Mucosa of rectum (tissue), 2 donors: ENCODE measurements around the gene MICAL2.

Source experiments
- H3K27ac ChIP-seq, 2 donors: one replicate each; pipeline ENCODE4 v1.7.0; 2013; ENCODE audit warnings: inconsistent platforms in 2 of 2, low read depth in 2 of 2, low read length in 2 of 2
- H3K27me3 ChIP-seq, 2 donors: one replicate each; pipeline ENCODE4 v1.7.0; 2013; ENCODE audit warnings: low read length in 2 of 2; ENCODE audit not compliant: control insufficient read depth in 2 of 2, insufficient read depth in 2 of 2
- H3K36me3 ChIP-seq, 2 donors: one replicate each; pipeline ENCODE4 v1.7.0; 2013; ENCODE audit warnings: low read length in 2 of 2; ENCODE audit not compliant: control insufficient read depth in 2 of 2, insufficient read depth in 2 of 2
- H3K4me1 ChIP-seq, 2 donors: one replicate each; pipeline ENCODE4 v1.7.0; 2013; ENCODE audit warnings: low read length in 2 of 2, mild to moderate bottlenecking in 1 of 2; ENCODE audit not compliant: control insufficient read depth in 2 of 2, insufficient read depth in 2 of 2
- H3K4me3 ChIP-seq, 2 donors: one replicate each; pipeline ENCODE4 v1.7.0; 2013; ENCODE audit warnings: low read length in 2 of 2
- H3K9ac ChIP-seq, 2 donors: one replicate each; pipeline ENCODE4 v1.7.0; 2013; ENCODE audit warnings: low read length in 2 of 2, low read depth in 1 of 2, mild to moderate bottlenecking in 1 of 2
- H3K9me3 ChIP-seq, 2 donors: one replicate each; pipeline ENCODE4 v1.7.0; 2013; ENCODE audit warnings: low read length in 2 of 2; ENCODE audit not compliant: control insufficient read depth in 2 of 2
- donor health status: healthy.
- donor health status: Normal muscosa, but diverticular disease.

MICAL2 gene

DNA sequence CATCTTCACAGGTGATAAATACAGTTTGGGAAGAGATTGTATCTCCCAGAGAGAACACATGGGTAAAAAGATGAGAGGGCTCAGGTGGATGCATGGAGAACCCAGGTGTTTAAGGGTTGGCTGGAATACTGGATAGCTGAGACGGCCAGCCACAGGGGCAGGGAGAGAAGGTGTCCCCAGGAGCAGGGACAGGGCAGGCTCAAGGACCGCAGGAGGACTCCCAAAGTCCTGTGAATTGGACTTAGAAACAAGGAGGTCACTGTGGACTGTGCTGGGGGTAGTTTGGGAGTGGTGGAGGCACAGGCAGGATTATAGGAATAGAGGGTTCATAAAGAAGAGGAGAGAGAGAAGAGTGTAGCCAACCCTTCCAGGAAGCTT is 163.2 kb downstream of the MICAL2 start:
- Histone ChIP-seq H3K9ac (no peak overlapping the region), H3K27me3 (no peaks in the 10 kb centered on the region), H3K27ac (no peak overlapping the region), H3K4me3 (no peak overlapping the region), H3K36me3 (peaks cover 0 to 4% of the 10 kb centered on the region in 2 donors), H3K9me3 (no peaks in the 10 kb centered on the region), H3K4me1 (peaks cover 0 to 14% of the 10 kb centered on the region in 2 donors)

DNA sequence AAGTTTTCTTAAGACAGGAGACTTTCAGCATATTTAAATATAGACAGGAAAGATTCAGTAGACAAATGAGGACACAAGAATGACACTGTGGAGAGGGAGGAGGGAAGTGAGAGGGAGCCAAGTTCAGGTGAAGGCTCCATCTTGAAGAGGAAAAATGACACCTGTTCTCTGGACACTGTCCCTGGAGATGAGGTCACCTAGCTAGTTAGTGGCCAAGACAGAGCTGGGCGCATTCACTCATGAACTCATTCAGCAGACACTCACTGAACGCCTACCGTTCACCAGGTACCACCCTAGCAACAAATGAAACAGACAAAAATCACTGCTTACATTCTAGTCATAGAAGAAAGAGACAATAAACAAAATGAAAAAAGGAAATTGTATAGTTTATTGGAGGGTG is 163.7 kb downstream of the MICAL2 start:
- Histone ChIP-seq H3K27ac (no peak overlapping the region), H3K36me3 (peaks cover 0 to 4% of the 10 kb centered on the region in 2 donors), H3K9ac (no peak overlapping the region), H3K4me1 (peaks cover 0 to 12% of the 10 kb centered on the region in 2 donors), H3K27me3 (no peaks in the 10 kb centered on the region), H3K4me3 (no peak overlapping the region), H3K9me3 (no peaks in the 10 kb centered on the region)

DNA sequence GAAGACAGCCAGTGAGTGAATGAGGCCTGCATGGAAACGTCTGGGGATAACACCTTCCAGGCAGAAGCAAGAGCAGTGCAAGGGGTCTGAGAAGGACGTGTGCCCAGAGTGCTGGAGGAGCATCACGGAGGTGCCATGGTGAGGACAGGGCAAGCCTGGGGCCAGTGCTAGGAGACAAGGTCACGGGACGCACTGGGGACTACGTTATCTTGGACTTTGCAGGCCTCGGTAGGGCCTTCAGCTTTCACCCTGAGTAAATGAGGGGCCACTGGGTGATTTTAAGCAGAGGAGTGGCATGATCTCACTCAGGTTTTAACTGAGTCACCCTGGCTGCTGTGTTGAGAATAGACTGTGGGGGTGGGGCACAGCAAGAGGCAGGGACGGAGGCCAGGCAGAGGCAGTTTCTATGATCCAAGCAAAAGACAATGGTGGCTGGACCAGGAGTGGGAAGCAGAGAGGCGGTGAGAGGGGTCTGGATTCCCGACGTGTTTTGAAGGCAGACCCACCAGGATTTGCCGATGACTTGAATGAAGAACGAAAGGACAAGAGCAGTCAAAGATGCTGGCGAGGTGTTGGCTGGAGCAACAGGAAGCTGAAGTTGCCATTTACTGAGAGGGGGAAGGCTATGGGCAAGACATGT is 164.3 kb downstream of the MICAL2 start:
- H3K9ac ChIP-seq: no peak overlapping the region

DNA sequence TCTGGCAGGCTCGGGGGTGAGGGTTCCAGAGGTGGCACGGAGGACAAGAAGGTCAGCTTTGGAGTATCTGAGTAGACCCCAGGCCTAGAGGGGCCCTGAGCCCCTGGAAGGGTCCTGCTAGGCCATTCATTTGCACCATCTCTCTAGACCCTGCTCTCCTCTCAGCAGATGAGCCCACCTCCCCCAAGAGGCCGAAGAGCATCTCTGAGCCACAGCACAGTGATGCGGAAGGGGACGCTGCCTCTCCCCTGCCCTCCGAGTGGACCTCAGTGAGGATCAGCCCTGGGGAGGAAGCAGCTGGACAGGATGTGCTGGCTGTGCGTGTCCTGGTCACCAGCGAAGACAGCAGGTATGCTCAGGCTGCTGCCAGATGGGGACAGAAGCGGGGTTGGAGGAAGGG is 165.4 kb downstream of the MICAL2 start:
- no peaks in the 10 kb centered on the region for H3K27me3 ChIP-seq
- H3K9ac ChIP-seq: no peak overlapping the region
- H3K36me3 ChIP-seq: peaks cover 0 to 4% of the 10 kb centered on the region in 2 donors
- peaks cover 0 to 4% of the 10 kb centered on the region in 2 donors for H3K4me1 ChIP-seq
- no peaks in the 10 kb centered on the region for H3K9me3 ChIP-seq
- no peak overlapping the region for H3K4me3 ChIP-seq
- H3K27ac ChIP-seq: no peak overlapping the region

More for the DNA sequence above, 164.3 kb downstream of the MICAL2 start:
- Histone ChIP-seq H3K27ac (no peak overlapping the region), H3K27me3 (no peaks in the 10 kb centered on the region), H3K4me3 (no peak overlapping the region), H3K36me3 (peaks cover 0 to 4% of the 10 kb centered on the region in 2 donors), H3K4me1 (peaks cover 0 to 10% of the 10 kb centered on the region in 2 donors), H3K9me3 (no peaks in the 10 kb centered on the region)

DNA sequence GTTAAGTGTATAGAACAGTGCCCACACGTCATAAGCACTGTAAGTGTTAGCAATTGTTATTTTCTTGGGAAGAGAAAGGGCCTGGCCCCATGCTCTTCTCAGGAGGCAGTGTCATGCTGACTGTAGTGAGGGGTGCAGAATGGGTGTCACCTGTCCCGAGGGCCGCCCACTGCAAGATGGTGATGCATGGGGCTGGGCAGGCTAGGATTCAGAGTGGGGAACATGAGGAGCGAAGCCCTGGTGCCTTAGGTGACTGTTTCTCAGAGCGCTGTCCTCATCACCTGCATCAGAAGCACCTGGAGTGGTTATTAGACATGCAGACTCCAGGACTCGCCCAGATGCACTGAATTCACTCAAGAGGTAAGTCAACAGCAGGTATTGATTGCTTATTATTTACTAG is 166.0 kb downstream of the MICAL2 start:
- Histone ChIP-seq H3K27me3 (no peaks in the 10 kb centered on the region), H3K9me3 (no peaks in the 10 kb centered on the region), H3K4me3 (no peak overlapping the region), H3K36me3 (peaks cover 0 to 4% of the 10 kb centered on the region in 2 donors), H3K27ac (no peak overlapping the region), H3K4me1 (peaks cover 0 to 4% of the 10 kb centered on the region in 2 donors), H3K9ac (no peak overlapping the region)

DNA sequence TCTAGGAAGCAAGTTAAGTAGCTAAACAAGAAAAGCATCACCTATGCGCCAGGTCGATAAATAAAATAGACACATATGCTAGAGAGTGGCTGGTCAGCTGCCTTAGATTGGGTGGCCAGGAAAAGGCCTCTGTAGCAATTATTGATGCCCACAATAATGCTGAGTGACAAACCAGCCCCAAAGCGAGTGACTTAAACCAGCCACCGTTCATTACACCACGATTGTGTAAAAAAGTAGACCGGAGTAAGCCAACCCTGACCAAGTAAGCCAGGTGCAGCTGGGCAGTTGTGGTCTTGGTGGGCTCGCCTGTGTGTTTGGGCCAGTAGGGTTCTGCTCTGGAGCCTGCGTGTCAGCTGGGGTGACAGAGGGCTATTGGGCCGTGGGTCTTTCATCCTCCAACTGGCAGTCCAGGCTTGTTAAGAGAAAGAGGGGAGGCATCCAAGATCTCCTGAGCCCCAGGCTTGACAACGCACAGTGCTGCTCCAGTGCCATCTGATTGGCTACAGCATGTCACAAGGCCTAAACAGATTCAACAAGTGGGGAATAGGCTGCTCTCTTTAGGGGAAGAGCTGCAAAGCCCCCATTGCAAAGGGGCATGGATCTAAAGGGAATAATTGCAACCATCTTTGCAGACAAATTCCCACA is 166.6 kb downstream of the MICAL2 start:
- Histone ChIP-seq H3K27me3 (no peaks in the 10 kb centered on the region), H3K27ac (no peak overlapping the region), H3K4me1 (peaks cover 0 to 4% of the 10 kb centered on the region in 2 donors), H3K9me3 (no peaks in the 10 kb centered on the region), H3K36me3 (peaks cover 0 to 4% of the 10 kb centered on the region in 2 donors), H3K4me3 (no peak overlapping the region), H3K9ac (no peak overlapping the region)

DNA sequence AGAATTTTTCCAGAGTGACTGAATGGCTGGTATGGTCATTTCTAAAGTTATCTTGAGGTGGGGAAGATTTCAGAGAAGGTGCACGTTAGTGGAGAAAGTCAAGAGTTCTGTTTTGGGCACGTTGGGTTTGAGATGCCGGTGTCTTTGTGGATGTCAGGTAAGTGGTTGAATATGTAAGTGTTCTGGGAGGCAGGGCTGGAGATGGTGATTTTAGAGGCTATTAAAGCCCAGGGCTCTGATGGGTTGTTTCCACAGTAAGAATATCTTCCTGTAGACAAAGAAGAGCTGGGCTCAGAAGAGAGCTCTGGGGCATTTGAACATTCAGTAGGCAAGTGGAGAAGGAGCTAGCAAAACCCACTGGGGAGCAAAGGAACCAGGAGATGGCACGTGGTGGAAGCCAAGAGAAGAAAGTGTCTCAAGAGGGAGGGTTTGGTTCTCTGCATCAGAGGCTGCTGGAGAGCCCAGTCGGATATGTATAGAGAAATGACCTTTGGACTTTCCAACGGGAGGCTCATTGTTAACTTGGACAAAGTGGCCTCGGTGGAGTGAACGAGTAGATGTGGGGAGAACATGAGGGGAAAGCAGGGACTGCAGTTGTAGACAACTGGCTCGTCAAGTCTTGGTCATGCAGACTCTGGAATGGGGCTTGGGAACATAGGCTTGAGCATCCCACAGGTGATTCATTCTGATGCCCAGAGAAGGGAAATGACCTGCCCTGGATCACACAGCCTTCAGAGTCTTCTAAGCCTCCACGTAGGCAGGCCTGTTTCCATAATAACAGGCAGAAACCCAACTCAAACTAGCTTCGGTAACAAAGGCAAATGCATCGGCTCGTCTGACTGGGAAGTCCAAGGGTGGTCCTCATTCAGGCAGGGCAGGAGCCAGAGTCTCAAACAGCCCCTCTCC is 168.6 kb downstream of the MICAL2 start:
- H3K27ac ChIP-seq: no peak overlapping the region
- peaks cover 0 to 4% of the 10 kb centered on the region in 2 donors for H3K4me1 ChIP-seq
- peaks cover 0 to 4% of the 10 kb centered on the region in 2 donors for H3K36me3 ChIP-seq
- no peaks in the 10 kb centered on the region for H3K9me3 ChIP-seq
- no peaks in the 10 kb centered on the region for H3K27me3 ChIP-seq
- no peak overlapping the region for H3K4me3 ChIP-seq
- no peak overlapping the region for H3K9ac ChIP-seq

DNA sequence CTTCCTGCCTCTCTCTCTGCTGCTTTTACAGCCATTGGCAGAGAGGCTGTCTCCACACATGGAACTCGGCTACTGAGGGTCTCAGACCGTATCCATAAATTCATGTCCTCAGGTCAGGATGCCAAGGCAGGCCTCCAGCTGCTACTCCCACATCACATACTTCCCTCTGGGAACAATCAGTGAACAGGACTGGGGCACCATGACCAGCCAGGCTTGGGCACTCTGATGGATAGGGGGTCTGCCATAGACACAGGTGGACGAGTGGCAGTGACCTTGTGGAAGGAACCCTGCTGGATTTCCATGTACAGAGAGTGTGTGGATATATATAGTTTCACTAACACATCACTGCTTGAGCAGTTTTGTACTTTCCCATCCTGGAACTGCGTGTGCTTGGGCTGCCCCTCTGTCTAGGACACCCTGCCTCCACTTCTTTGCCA is 169.3 kb downstream of the MICAL2 start:
- Histone ChIP-seq H3K9ac (no peak overlapping the region), H3K27me3 (no peaks in the 10 kb centered on the region), H3K4me1 (peaks cover 0 to 4% of the 10 kb centered on the region in 2 donors), H3K27ac (no peak overlapping the region), H3K36me3 (peaks cover 0 to 4% of the 10 kb centered on the region in 2 donors), H3K9me3 (no peaks in the 10 kb centered on the region), H3K4me3 (no peak overlapping the region)

DNA sequence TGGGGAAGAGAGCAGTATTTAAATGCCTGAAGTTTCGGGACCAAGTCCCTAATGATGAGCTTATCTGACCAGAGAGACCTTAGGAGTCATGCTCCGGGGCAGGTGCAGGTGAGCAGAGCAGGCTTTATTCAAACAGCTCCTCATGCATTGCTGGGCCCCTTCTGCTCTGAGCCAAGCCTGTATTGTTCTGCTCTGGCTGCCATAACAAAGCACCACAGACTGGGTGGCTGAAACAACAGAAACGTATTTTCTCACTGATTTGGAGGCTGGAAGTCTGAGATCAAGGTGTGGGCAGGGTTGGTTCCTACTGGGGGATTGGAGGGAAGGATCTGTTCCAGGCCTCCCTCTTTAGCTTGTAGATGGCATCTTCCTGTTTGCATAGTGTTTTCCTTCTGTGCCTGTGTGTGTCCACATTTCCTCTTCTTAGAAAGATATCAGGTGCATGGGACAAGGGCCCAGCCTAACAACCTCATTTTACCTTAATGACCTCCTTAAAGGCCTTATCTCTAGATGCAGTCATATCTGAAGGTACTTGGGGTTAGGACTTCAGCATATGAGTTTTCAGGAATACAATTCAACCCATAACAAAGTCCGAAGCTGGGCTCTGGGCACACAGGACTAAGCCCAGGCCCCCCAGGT is 169.9 kb downstream of the MICAL2 start:
- H3K36me3 ChIP-seq: peaks cover 0 to 4% of the 10 kb centered on the region in 2 donors
- H3K9me3 ChIP-seq: no peaks in the 10 kb centered on the region
- H3K4me1 ChIP-seq: peaks cover 0 to 4% of the 10 kb centered on the region in 2 donors
- no peak overlapping the region for H3K27ac ChIP-seq
- no peak overlapping the region for H3K4me3 ChIP-seq
- H3K9ac ChIP-seq: no peak overlapping the region
- no peaks in the 10 kb centered on the region for H3K27me3 ChIP-seq
